H1 (cell line): Measurements from ENCODE around the gene WDR7. TPM values are rescaled to one million over a fixed set of nuclear protein-coding genes. Genes with fewer than 3 reads are reported as not detected.

ENCODE experiments used
- CTCF ChIA-PET: fragments of 300-600 bp; sonication (Branson Sonifier 250); formaldehyde crosslinking; loops from one replicate; lab custom pipeline; 2021; ENCODE audit not compliant: partially characterized antibody; lab: Charles Lee
- POLR2A ChIA-PET: fragments of 300-600 bp; sonication (Branson Sonifier 250); formaldehyde crosslinking; loops from one replicate; lab custom pipeline; 2021; ENCODE audit warnings: inconsistent platforms; ENCODE audit not compliant: partially characterized antibody; lab: Charles Lee
- DNase-seq, 2 experiments: peaks; one replicate each; pipeline versions ENCODE4 v3.0.0 to v3.0.0-alpha.2; 2010 to 2022; ENCODE audit warnings: low spot score in 2 of 2, low read depth in 1 of 2, mixed read lengths in 1 of 2
- FAIRE-seq: peaks from 2 replicates; lab custom pipeline; 2011; peaks lifted over from hg19 to GRCh38; lab: Jason Lieb, UNC
- H2AFZ ChIP-seq: 2 replicates; pipeline ENCODE4 v1.8.1; 2012; ENCODE audit warnings: low read length, inconsistent platforms
- H2AK5ac ChIP-seq: 2 replicates; pipeline ENCODE4 v1.6.1; 2013; ENCODE audit warnings: low read depth, low read length
- H2BK120ac ChIP-seq: replicated peaks from 2 replicates; pipeline ENCODE3; 2013; ENCODE audit warnings: low read depth, low read length, inconsistent platforms
- H2BK12ac ChIP-seq: 2 replicates; pipeline ENCODE4 v1.6.1; 2013; ENCODE audit warnings: low read depth, low read length
- H2BK15ac ChIP-seq: 2 replicates; pipeline ENCODE4 v1.6.1; 2013; ENCODE audit warnings: low read length
- H2BK20ac ChIP-seq: 2 replicates; pipeline ENCODE4 v1.6.1; 2013; ENCODE audit warnings: low read length
- H2BK5ac ChIP-seq: 2 replicates; pipeline ENCODE4 v1.6.1; 2013; ENCODE audit warnings: low read depth, low read length
- H3K14ac ChIP-seq: 2 replicates; pipeline ENCODE4 v1.6.1; 2013; ENCODE audit warnings: inconsistent platforms; ENCODE audit not compliant: insufficient read length
- H3K18ac ChIP-seq: 2 replicates; pipeline ENCODE4 v1.6.1; 2013; ENCODE audit warnings: low read length; ENCODE audit errors: extremely low read depth
- H3K23ac ChIP-seq: 2 replicates; pipeline ENCODE4 v1.6.1; 2013; ENCODE audit warnings: inconsistent platforms; ENCODE audit not compliant: insufficient read length
- H3K23me2 ChIP-seq: 2 replicates; pipeline ENCODE4 v1.6.1; 2013; ENCODE audit warnings: low read depth, low read length
- H3K27ac ChIP-seq: 2 replicates; pipeline ENCODE4 v1.6.1; 2011; ENCODE audit warnings: low read depth, low read length, inconsistent platforms
- H3K27me3 ChIP-seq, 4 experiments: replicated peaks in 1 of 4; 1 replicate in 1 of 4; 2 replicates in 3 of 4; pipeline versions ENCODE4 v1.6.1 to v1.8.1; 2011 to 2013; ENCODE audit warnings: low read length in 3 of 4, mild to moderate bottlenecking in 3 of 4, inconsistent platforms in 2 of 4, mixed read lengths in 2 of 4, moderate library complexity in 1 of 4; ENCODE audit not compliant: control insufficient read depth in 3 of 4, insufficient read depth in 3 of 4; ENCODE audit errors: extremely low read depth in 1 of 4
- H3K36me3 ChIP-seq, 4 experiments: 2 replicates each; pipeline versions ENCODE4 v1.6.1 to v1.8.1; 2011 to 2013; ENCODE audit warnings: mild to moderate bottlenecking in 4 of 4, low read length in 3 of 4, moderate library complexity in 2 of 4, control low read depth in 1 of 4, inconsistent platforms in 1 of 4; ENCODE audit not compliant: insufficient read depth in 4 of 4, control insufficient read depth in 2 of 4
- H3K4ac ChIP-seq: replicated peaks from 2 replicates; pipeline ENCODE3; 2013; ENCODE audit warnings: low read length, low read depth, mixed read lengths, inconsistent platforms; ENCODE audit not compliant: insufficient read length
- H3K4me1 ChIP-seq, 4 experiments: replicated peaks in 1 of 4; 1 replicate in 1 of 4; 2 replicates in 3 of 4; pipeline versions ENCODE4 v1.6.1 to v1.8.1; 2011 to 2013; ENCODE audit warnings: low read length in 3 of 4, inconsistent platforms in 2 of 4, mixed read lengths in 1 of 4; ENCODE audit not compliant: insufficient read depth in 4 of 4, control insufficient read depth in 3 of 4
- H3K4me2 ChIP-seq, 2 experiments: 2 replicates each; pipeline versions ENCODE4 v1.6.1 to v1.8.1; 2011 to 2013; ENCODE audit warnings: low read depth in 2 of 2, low read length in 2 of 2, control low read depth in 1 of 2, inconsistent platforms in 1 of 2, mild to moderate bottlenecking in 1 of 2; ENCODE audit not compliant: insufficient read depth in 1 of 2
- H3K4me3 ChIP-seq, 4 experiments: fragments of 200-600, 300-600 bp in 1 of 4; sonication (generic), shearing (Covaris generic), sonication (Bioruptor Twin) in 1 of 4; 2 replicates each; pipeline versions ENCODE4 v1.5.1 to v1.8.1; 2011 to 2016; ENCODE audit warnings: low read length in 4 of 4, low read depth in 3 of 4, control low read depth in 2 of 4, inconsistent platforms in 2 of 4, mild to moderate bottlenecking in 2 of 4, mixed read lengths in 1 of 4, moderate library complexity in 1 of 4; ENCODE audit not compliant: insufficient read depth in 2 of 4; ENCODE audit errors: extremely low read depth in 1 of 4
- H3K56ac ChIP-seq: replicated peaks from 2 replicates; pipeline ENCODE3; 2013; ENCODE audit warnings: low read depth, mild to moderate bottlenecking, mixed read lengths, low read length, inconsistent platforms; ENCODE audit not compliant: insufficient read length
- H3K79me1 ChIP-seq: 2 replicates; pipeline ENCODE4 v1.6.1; 2013; ENCODE audit warnings: low read depth, low read length, control low read depth
- H3K79me2 ChIP-seq, 2 experiments: 2 replicates each; pipeline versions ENCODE4 v1.6.1 to v1.8.1; 2012 to 2013; ENCODE audit warnings: low read length in 2 of 2, mild to moderate bottlenecking in 2 of 2, inconsistent platforms in 1 of 2; ENCODE audit not compliant: insufficient read depth in 2 of 2, control insufficient read depth in 1 of 2
- H3K9ac ChIP-seq, 4 experiments: replicated peaks in 1 of 4; 1 replicate in 1 of 4; 2 replicates in 3 of 4; pipeline versions ENCODE4 v1.6.1 to v1.8.1; 2011 to 2013; ENCODE audit warnings: low read depth in 3 of 4, low read length in 3 of 4, control low read depth in 2 of 4, mild to moderate bottlenecking in 2 of 4, moderate library complexity in 2 of 4, inconsistent platforms in 1 of 4; ENCODE audit errors: extremely low read depth in 1 of 4
- H3K9me3 ChIP-seq, 2 experiments: 2 replicates each; pipeline versions ENCODE4 v1.6.1 to v1.8.1; 2012 to 2013; ENCODE audit warnings: mild to moderate bottlenecking in 2 of 2, moderate library complexity in 2 of 2, control low read depth in 1 of 2, inconsistent platforms in 1 of 2, low read depth in 1 of 2, low read length in 1 of 2, mixed read lengths in 1 of 2; ENCODE audit not compliant: insufficient read depth in 2 of 2
- H4K20me1 ChIP-seq, 2 experiments: replicated peaks in 1 of 2; 2 replicates each; pipeline versions ENCODE3 to v1.8.1; 2011 to 2013; ENCODE audit warnings: inconsistent platforms in 2 of 2, low read length in 2 of 2, mild to moderate bottlenecking in 1 of 2; ENCODE audit not compliant: insufficient read depth in 2 of 2, control insufficient read depth in 1 of 2
- H4K5ac ChIP-seq: 2 replicates; pipeline ENCODE4 v1.6.1; 2013; ENCODE audit warnings: low read length, low read depth, mixed read lengths, inconsistent platforms; ENCODE audit not compliant: insufficient read length
- H4K8ac ChIP-seq: 2 replicates; pipeline ENCODE4 v1.8.0; 2013; ENCODE audit warnings: mild to moderate bottlenecking, moderate library complexity, low read length, inconsistent platforms; ENCODE audit not compliant: insufficient read depth; ENCODE audit errors: extremely low read depth
- H4K91ac ChIP-seq: replicated peaks from 2 replicates; pipeline ENCODE3; 2013; ENCODE audit warnings: low read length, mixed read lengths, inconsistent platforms; ENCODE audit not compliant: insufficient read length
- CREB1 ChIP-seq: IDR thresholded peaks from 2 replicates; pipeline ENCODE4 v1.6.1; 2012; ENCODE audit warnings: inconsistent platforms
- EZH2 ChIP-seq: fragments of 200-600 bp; sonication (generic); IDR thresholded peaks from 2 replicates; pipeline ENCODE4 v1.7.1; 2012; ENCODE audit warnings: low read depth, mild to moderate bottlenecking, moderate library complexity, low read length, inconsistent platforms; ENCODE audit not compliant: severe bottlenecking
- FOSL1 ChIP-seq: IDR thresholded peaks from 2 replicates; pipeline ENCODE4 v1.6.1; 2011; ENCODE audit warnings: mild to moderate bottlenecking, low read depth, low read length, moderate library complexity; ENCODE audit not compliant: insufficient read depth
- JUND ChIP-seq: IDR thresholded peaks from 2 replicates; pipeline ENCODE4 v1.6.1; 2011; ENCODE audit warnings: mild to moderate bottlenecking, improper control_type of control experiment, low read length
- KDM5A ChIP-seq: fragments of 200-600 bp; IDR thresholded peaks from 2 replicates; pipeline ENCODE4 v1.7.1; 2012; ENCODE audit warnings: mild to moderate bottlenecking, low read length, inconsistent platforms, mixed read lengths
- NANOG ChIP-seq: IDR thresholded peaks from 2 replicates; pipeline ENCODE4 v1.6.1; 2011; ENCODE audit warnings: low read length, low read depth, mild to moderate bottlenecking, inconsistent platforms; ENCODE audit not compliant: insufficient read depth, poor library complexity, severe bottlenecking
- RNF2 ChIP-seq: fragments of 200-900, 300-1000 bp; sonication (generic); IDR thresholded peaks from 2 replicates; pipeline ENCODE4 v1.7.1; 2016; ENCODE audit warnings: borderline replicate concordance, low read depth, mild to moderate bottlenecking, antibody characterized with exemption, low read length; ENCODE audit not compliant: poor library complexity, severe bottlenecking; ENCODE audit errors: missing control alignments
- YY1 ChIP-seq: IDR thresholded peaks from 2 replicates; pipeline ENCODE4 v1.6.1; 2011; ENCODE audit warnings: low read depth, mild to moderate bottlenecking, low read length
- whole genome bisulfite sequencing, 2 experiments: shearing (Covaris generic) in 1 of 2; methylation state at CpG; one replicate each; pipeline versions ENCODE4 v1.1.6 to v1.1.7; 2013 to 2015; ENCODE audit warnings: low lambda C conversion rate in 2 of 2, mixed read lengths in 2 of 2, inconsistent platforms in 1 of 2, low coverage in 1 of 2, missing lambda C conversion rate in 1 of 2; ENCODE audit not compliant: insufficient replicate concordance in 2 of 2, insufficient coverage in 1 of 2, insufficient read length in 1 of 2; ENCODE audit errors: extremely low coverage in 1 of 2, missing lambda C conversion rate in 1 of 2; 5-methylcytosine and 5-hydroxymethylcytosine counted together
- polyA plus RNA-seq, 7 experiments: library from polyadenylated mRNA; depleted of rRNA in 3 of 7; stranded (reverse) in 5 of 7; unstranded in 2 of 7; fragments of >200 nt in 5 of 7; fragments of 200-250 nt in 2 of 7; gene quantifications; 1 replicate in 5 of 7; 2 replicates in 1 of 7; 4 replicates in 1 of 7; pipeline versions ENCODE4 v1.2.1 to v1.2.3, GENCODE V29; 2011 to 2013; ENCODE audit warnings: missing spikeins in 2 of 7, mixed read lengths in 2 of 7
- total RNA-seq: library from RNA; stranded (reverse); fragmentation: NEBNext Ultra II Directional; extraction: Animal tissue kit (Norgen Biotek cat#: 25700); gene quantifications from 2 replicates; pipeline ENCODE4 v1.2.1, GENCODE V29; 2021

The WDR7 gene
- total and polyA plus RNA-seq, 2 of the 8 experiments (the other 6 are each of a cell fraction or from before 2014, with no cell fraction given), result 5.5 to 15.2 TPM

- Histone ChIP-seq H3K56ac (no peak overlapping the region), H3K4me1 (peaks cover 0 to 2% (median 0%) of the 10 kb centered on the region in 4 experiments; a peak in 1 of 7 replicates), H3K9me3 (no peaks in the 10 kb centered on the region), H2BK120ac (no peak overlapping the region), H3K79me1 (no peaks in the 10 kb centered on the region; the same call in 1 of the 2 replicates), H2AK5ac (no peak overlapping the region), H3K4ac (peak overlapping the region; percentile 66), H3K27me3 (no peaks in the 10 kb centered on the region), H4K20me1 (peaks cover 0 to 2% of the 10 kb centered on the region in 2 experiments), H2BK12ac (no peak overlapping the region), H2AFZ (no peak overlapping the region), H3K27ac (no peak overlapping the region), H3K79me2 (peaks cover 0 to 21% of the 10 kb centered on the region in 2 experiments; a peak in 2 of 4 replicates), H3K14ac (no peak overlapping the region), H2BK20ac (no peak overlapping the region), H3K36me3 (no peaks in the 10 kb centered on the region), H3K23me2 (0 out of 2 replicates have a peak, but pooled peaks cover 2% of the 10 kb centered on the region), H3K18ac (no peak overlapping the region), H4K91ac (no peak overlapping the region), H3K4me3 (no peak overlapping the region), H4K8ac (no peak overlapping the region), H2BK5ac (no peak overlapping the region), H3K4me2 (no peak overlapping the region), H4K5ac (no peak overlapping the region), H2BK15ac (no peak overlapping the region), H3K9ac (no peak overlapping the region), H3K23ac (no peak overlapping the region)
- TF ChIP-seq JUND, result no peak
- no peak for TF ChIP-seq YY1
- no peak for TF ChIP-seq RNF2
- TF ChIP-seq NANOG, result no peak
- TF ChIP-seq EZH2, result no peak
- no peak for TF ChIP-seq CREB1
- TF ChIP-seq FOSL1, result no peak
- TF ChIP-seq KDM5A, result no peak
- 78% methylated on average over 5 of the region's 5 CpGs; no CpG with 5 or more reads in 1 of the 2 experiments for WGBS, 2 experiments
- ChIA-PET CTCF (interaction anchor here (0.7 to 1.8 kb wide), 3 partner anchors 9 to 14 kb away, joined by 3 to 5 read pairs (median 4); partner anchors contain the start of gene WDR7), POLR2A (no interaction called here)
- FAIRE-seq, result no peak
- no peak for DNase-seq
Observed at GRCh38 chr18:56662502-56662901, 11.3 kb downstream of the WDR7 start.
